Hepatocyte (in vitro differentiated cells): Measurements from ENCODE around the gene AGAP1. TPM values are rescaled to one million over a fixed set of nuclear protein-coding genes. Genes with fewer than 3 reads are reported as not detected.

Experiments used
- DNase-seq: peaks from one replicate; pipeline ENCODE4 v3.0.0-alpha.2; 2016; ENCODE audit warnings: low spot score
- H2AFZ ChIP-seq: fragments of 200-600 bp; sonication (generic); 2 replicates; pipeline ENCODE4 v1.6.0; 2016; ENCODE audit warnings: antibody characterized with exemption, mild to moderate bottlenecking
- H3K27ac ChIP-seq: fragments of 200-600 bp; sonication (generic); 2 replicates; pipeline ENCODE4 v1.5.1; 2016; ENCODE audit warnings: mild to moderate bottlenecking
- H3K27me3 ChIP-seq: fragments of 200-600 bp; sonication (generic); 2 replicates; pipeline ENCODE4 v1.6.1; 2016
- H3K36me3 ChIP-seq: fragments of 200-600 bp; sonication (generic); replicated peaks from 2 replicates; pipeline ENCODE4 v1.5.1; 2016; ENCODE audit warnings: low read depth; ENCODE audit not compliant: insufficient read depth
- H3K4me1 ChIP-seq: fragments of 200-600 bp; sonication (generic); 2 replicates; pipeline ENCODE4 v1.5.1; 2016; ENCODE audit warnings: mild to moderate bottlenecking, moderate library complexity; ENCODE audit not compliant: insufficient read depth
- H3K4me2 ChIP-seq: fragments of 200-600 bp; sonication (generic); 2 replicates; pipeline ENCODE4 v1.6.0; 2016
- H3K4me3 ChIP-seq: fragments of 200-600 bp; sonication (generic); 2 replicates; pipeline ENCODE4 v1.5.1; 2016; ENCODE audit warnings: mild to moderate bottlenecking
- H3K79me2 ChIP-seq: fragments of 200-600 bp; sonication (generic); 2 replicates; pipeline ENCODE4 v1.6.0; 2017; ENCODE audit warnings: mild to moderate bottlenecking
- H3K9me2 ChIP-seq: fragments of 200-600 bp; sonication (generic); replicated peaks from 2 replicates; pipeline ENCODE4 v1.6.0; 2017; ENCODE audit warnings: mild to moderate bottlenecking; ENCODE audit not compliant: insufficient read depth
- H3K9me3 ChIP-seq: fragments of 200-600 bp; sonication (generic); 2 replicates; pipeline ENCODE4 v1.5.1; 2016; ENCODE audit warnings: low read depth, mild to moderate bottlenecking
- H4K20me1 ChIP-seq: fragments of 200-600 bp; sonication (generic); 2 replicates; pipeline ENCODE4 v1.6.0; 2016; ENCODE audit warnings: mild to moderate bottlenecking; ENCODE audit not compliant: insufficient read depth, poor library complexity, severe bottlenecking
- CTCF ChIP-seq: fragments of 200-600 bp; sonication (generic); IDR thresholded peaks from 2 replicates; pipeline ENCODE4 v1.5.1; 2016; ENCODE audit warnings: antibody characterized with exemption, mild to moderate bottlenecking; ENCODE audit not compliant: poor library complexity
- EZH2 ChIP-seq: fragments of 200-600 bp; sonication (generic); IDR thresholded peaks from 2 replicates; pipeline ENCODE4 v1.6.1; 2016; ENCODE audit warnings: antibody characterized with exemption, mild to moderate bottlenecking, borderline replicate concordance
- EZH2phosphoT487 ChIP-seq: fragments of 200-600 bp; sonication (generic); IDR thresholded peaks from one replicate; pipeline ENCODE4 v1.6.1; 2018; ENCODE audit warnings: antibody characterized with exemption, mild to moderate bottlenecking, low read depth, moderate library complexity; ENCODE audit not compliant: unreplicated experiment, severe bottlenecking
- WGBS: methylation state at CpG from one replicate; pipeline ENCODE4 v1.1.6; 2016; ENCODE audit warnings: low lambda C conversion rate; ENCODE audit errors: missing lambda C conversion rate; 5-methylcytosine and 5-hydroxymethylcytosine counted together
- polyA plus RNA-seq: library from polyadenylated mRNA; unstranded; fragments of >200 nt; fragmentation: Nextera tagmentation; extraction: Ambion mirVana; gene quantifications from 2 replicates; pipeline ENCODE4 v1.2.1, GENCODE V29; 2016
- total RNA-seq: library from RNA; depleted of rRNA; stranded (reverse); fragments of >200 nt; gene quantifications from 2 replicates; pipeline ENCODE4 v1.2.3, GENCODE V29; 2014

AGAP1 gene
- total and polyA plus RNA-seq, 2 experiments from 2014 or later, result 12.1 to 20.0 TPM

- 74% methylated on average over 4 of the region's 4 CpGs for WGBS
- Histone ChIP-seq H3K79me2 (no peaks in the 10 kb centered on the region), H4K20me1 (no peaks in the 10 kb centered on the region), H3K27me3 (no peaks in the 10 kb centered on the region), H3K4me3 (no peak overlapping the region), H2AFZ (no peak overlapping the region), H3K27ac (no peak overlapping the region), H3K9me3 (no peaks in the 10 kb centered on the region), H3K4me1 (no peaks in the 10 kb centered on the region), H3K4me2 (no peak overlapping the region), H3K9me2 (no peaks in the 10 kb centered on the region), H3K36me3 (no peaks in the 10 kb centered on the region)
- TF ChIP-seq EZH2, result no peak
- no peak for TF ChIP-seq CTCF
- no peak for TF ChIP-seq EZH2phosphoT487
- DNase-seq, result no peak
Observed at GRCh38 chr2:235924675-235925063, 430.8 kb downstream of the AGAP1 start.

GRCh38 chr2:235925250-235925919, 431.5 kb downstream of the AGAP1 start:
- Histone ChIP-seq H3K4me2 (no peak overlapping the region), H3K79me2 (no peaks in the 10 kb centered on the region), H4K20me1 (no peaks in the 10 kb centered on the region), H3K4me3 (no peak overlapping the region), H3K27me3 (no peaks in the 10 kb centered on the region), H3K27ac (no peak overlapping the region), H3K36me3 (no peaks in the 10 kb centered on the region), H3K4me1 (no peaks in the 10 kb centered on the region), H3K9me3 (no peaks in the 10 kb centered on the region), H3K9me2 (no peaks in the 10 kb centered on the region), H2AFZ (no peak overlapping the region)
- TF ChIP-seq EZH2 (no peak), CTCF (no peak), EZH2phosphoT487 (no peak)
- no peak for DNase-seq
- WGBS, result 81% methylated on average over 14 of the region's 14 CpGs

- Histone ChIP-seq H3K27me3 (no peaks in the 10 kb centered on the region), H3K4me3 (no peak overlapping the region), H3K9me3 (no peaks in the 10 kb centered on the region), H2AFZ (no peak overlapping the region), H3K79me2 (no peaks in the 10 kb centered on the region), H4K20me1 (no peaks in the 10 kb centered on the region), H3K9me2 (no peaks in the 10 kb centered on the region), H3K36me3 (no peaks in the 10 kb centered on the region), H3K4me1 (no peaks in the 10 kb centered on the region), H3K27ac (no peak overlapping the region), H3K4me2 (no peak overlapping the region)
- TF ChIP-seq CTCF (no peak), EZH2phosphoT487 (no peak), EZH2 (no peak)
- DNase-seq, result no peak
- WGBS, result 99% methylated on average over 7 of the region's 7 CpGs
Observed at GRCh38 chr2:235926229-235926628, 432.4 kb downstream of the AGAP1 start.
